Vagina (tissue), 2 donors: ENCODE measurements around the gene PSMC2.

Experiments
- CTCF ChIP-seq, 3 experiments: fragments of 450-650 bp in 2 of 3; fragments of 200-600 bp in 1 of 3; sonication (generic) in 1 of 3; IDR thresholded peaks; one replicate each; pipeline ENCODE4 v1.5.1; 2017 to 2019; ENCODE audit warnings: antibody characterized with exemption in 3 of 3, mild to moderate bottlenecking in 2 of 3, moderate library complexity in 2 of 3
- POLR2A ChIP-seq, 2 donors: fragments of 450-650 bp; IDR thresholded peaks; one replicate each; pipeline ENCODE4 v1.6.1; 2017; ENCODE audit warnings: antibody characterized with exemption in 2 of 2, mild to moderate bottlenecking in 2 of 2, moderate library complexity in 2 of 2
- POLR2AphosphoS5 ChIP-seq, 2 donors: sonication (generic); formaldehyde crosslinking; IDR thresholded peaks; one replicate each; pipeline ENCODE4 v1.9.0; 2017; ENCODE audit warnings: antibody characterized with exemption in 2 of 2, mild to moderate bottlenecking in 2 of 2, low read depth in 1 of 2; ENCODE audit not compliant: insufficient read depth in 1 of 2

- TF ChIP-seq CTCF (IDR thresholded peaks at IDR 0.05) (no peak), POLR2A (IDR thresholded peaks at IDR 0.05) (no peak), POLR2AphosphoS5 (IDR thresholded peaks at IDR 0.05; ENCODE audit: insufficient read depth in 1 of 2, low read depth in 1 of 2) (no peak)
Measured at GRCh38 chr7:103391976-103392375, 44.5 kb downstream of the PSMC2 start.
